Measurements from ENCODE around the gene SCNN1B.

The SCNN1B gene

GRCh38 chr16:23367988-23368387, 65.9 kb downstream of the SCNN1B start (continued):
- TF ChIP-seq ZNF768 (tag by site-specific recombination; IDR thresholded peaks at IDR 0.05) (no peak), ZNF248 (tag by site-specific recombination; IDR thresholded peaks at IDR 0.05) (no peak), HOXC10 (CRISPR knock-in tag; IDR thresholded peaks at IDR 0.05) (no peak), ZNF488 (tag by site-specific recombination; IDR thresholded peaks at IDR 0.05) (no peak), TCF7L2 (IDR thresholded peaks at IDR 0.05; ENCODE audit: borderline replicate concordance, low read depth, low read length) (no peak), ZNF837 (tag by site-specific recombination; IDR thresholded peaks at IDR 0.05) (no peak), ZNF121 (tag by site-specific recombination; IDR thresholded peaks at IDR 0.05) (no peak)

DNA sequence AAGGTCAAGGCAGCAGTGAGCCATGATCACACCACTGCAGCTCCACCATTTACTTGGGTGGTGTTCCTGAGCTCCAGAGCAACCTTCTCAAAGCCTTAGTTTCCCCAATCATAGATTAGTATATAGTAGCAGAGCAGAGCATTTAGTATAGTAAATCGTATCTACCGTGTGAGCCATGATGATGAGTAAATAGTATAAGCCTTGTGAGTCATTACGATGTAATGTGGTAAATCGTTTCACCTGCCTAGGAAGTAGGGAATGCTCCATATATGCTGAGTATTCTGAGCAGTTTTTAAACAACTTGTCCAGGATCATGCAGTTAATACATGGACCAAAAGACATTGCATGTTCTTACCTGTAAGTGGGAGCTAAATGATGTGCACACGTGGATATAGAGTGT, 66.4 kb downstream of the SCNN1B start:
- Histone ChIP-seq H3K4me1 (ENCODE audit: control insufficient read depth, insufficient read depth, low read length) (no peaks in the 10 kb centered on the region), H3K4me3 (ENCODE audit: low read depth, low read length) (no peak overlapping the region), H3K9me3 (ENCODE audit: control insufficient read depth, insufficient read depth, low read depth, low read length) (no peaks in the 10 kb centered on the region), H3K27ac (ENCODE audit: extremely low read depth, low read depth, low read length) (no peak overlapping the region), H3K36me3 (ENCODE audit: control insufficient read depth in 2 of 2, insufficient read depth in 1 of 2, low read length in 2 of 2) (no peaks in the 10 kb centered on the region)
- TF ChIP-seq MZF1 (tag by site-specific recombination; IDR thresholded peaks at IDR 0.05; ENCODE audit: borderline replicate concordance) (no peak), ZNF10 (tag by site-specific recombination; IDR thresholded peaks at IDR 0.05) (0 out of 2 replicates have a peak, but pooled peaks have one; percentile 47), ZBTB8A (tag by site-specific recombination; IDR thresholded peaks at IDR 0.05) (no peak), ZNF777 (tag by site-specific recombination; IDR thresholded peaks at IDR 0.05; ENCODE audit: borderline replicate concordance) (no peak), YY2 (tag by site-specific recombination; IDR thresholded peaks at IDR 0.05) (no peak), ZNF146 (tag by site-specific recombination; IDR thresholded peaks at IDR 0.05) (no peak), ZNF596 (tag by site-specific recombination; IDR thresholded peaks at IDR 0.05) (no peak), ZFP37 (tag by site-specific recombination; IDR thresholded peaks at IDR 0.05) (no peak)
- TF ChIP-seq, protein P1, sequence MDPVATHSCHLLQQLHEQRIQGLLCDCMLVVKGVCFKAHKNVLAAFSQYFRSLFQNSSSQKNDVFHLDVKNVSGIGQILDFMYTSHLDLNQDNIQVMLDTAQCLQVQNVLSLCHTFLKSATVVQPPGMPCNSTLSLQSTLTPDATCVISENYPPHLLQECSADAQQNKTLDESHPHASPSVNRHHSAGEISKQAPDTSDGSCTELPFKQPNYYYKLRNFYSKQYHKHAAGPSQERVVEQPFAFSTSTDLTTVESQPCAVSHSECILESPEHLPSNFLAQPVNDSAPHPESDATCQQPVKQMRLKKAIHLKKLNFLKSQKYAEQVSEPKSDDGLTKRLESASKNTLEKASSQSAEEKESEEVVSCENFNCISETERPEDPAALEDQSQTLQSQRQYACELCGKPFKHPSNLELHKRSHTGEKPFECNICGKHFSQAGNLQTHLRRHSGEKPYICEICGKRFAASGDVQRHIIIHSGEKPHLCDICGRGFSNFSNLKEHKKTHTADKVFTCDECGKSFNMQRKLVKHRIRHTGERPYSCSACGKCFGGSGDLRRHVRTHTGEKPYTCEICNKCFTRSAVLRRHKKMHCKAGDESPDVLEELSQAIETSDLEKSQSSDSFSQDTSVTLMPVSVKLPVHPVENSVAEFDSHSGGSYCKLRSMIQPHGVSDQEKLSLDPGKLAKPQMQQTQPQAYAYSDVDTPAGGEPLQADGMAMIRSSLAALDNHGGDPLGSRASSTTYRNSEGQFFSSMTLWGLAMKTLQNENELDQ (tag by site-specific recombination; IDR thresholded peaks at IDR 0.05; ENCODE audit: low read depth), result no peak
- ChIA-PET POLR2A (no interaction called here), CTCF (no interaction called here)

GRCh38 chr16:23369416-23369815, 67.3 kb downstream of the SCNN1B start:
- no peaks in the 10 kb centered on the region for H3K9me3 ChIP-seq (ENCODE audit: control insufficient read depth, insufficient read depth, low read depth, low read length)
- H3K27ac ChIP-seq (ENCODE audit: extremely low read depth, low read depth, low read length), result no peak overlapping the region
- CTCF ChIA-PET, result no interaction called here
- H3K4me1 ChIP-seq (ENCODE audit: control insufficient read depth, insufficient read depth, low read length), result no peaks in the 10 kb centered on the region
- H3K36me3 ChIP-seq (ENCODE audit: control insufficient read depth in 2 of 2, insufficient read depth in 1 of 2, low read length in 2 of 2), result no peaks in the 10 kb centered on the region
- POLR2A ChIA-PET, result no interaction called here
- H3K4me3 ChIP-seq (ENCODE audit: low read depth, low read length), result no peak overlapping the region
- TF ChIP-seq HOXA7 (CRISPR knock-in tag; IDR thresholded peaks at IDR 0.05; ENCODE audit: borderline replicate concordance) (no peak), PRDM2 (tag by site-specific recombination; IDR thresholded peaks at IDR 0.05; ENCODE audit: borderline replicate concordance) (no peak), ZNF169 (tag by site-specific recombination; IDR thresholded peaks at IDR 0.05) (no peak), ELK4 (IDR thresholded peaks at IDR 0.05; ENCODE audit: borderline replicate concordance, low read depth, low read length) (no peak), ZNF350 (tag by site-specific recombination; IDR thresholded peaks at IDR 0.05) (no peak), ZNF24 (tag by site-specific recombination; IDR thresholded peaks at IDR 0.05) (no peak), SCRT1 (tag by site-specific recombination; IDR thresholded peaks at IDR 0.05; ENCODE audit: borderline replicate concordance) (no peak), OVOL3 (tag by site-specific recombination; IDR thresholded peaks at IDR 0.05) (no peak), SP3 (tag by site-specific recombination; IDR thresholded peaks at IDR 0.05) (no peak)

Data from HEK293 (cell line).